HG03025 (cell line): ENCODE data around the gene PCGF1.
"Not testable (repeated sequence)": the region's sequence is repeated elsewhere in the genome, so short reads cannot be mapped to it uniquely, and the experiment has no call there.

ENCODE experiments used
- ATAC-seq: cut with Tn5 transposase; IDR thresholded peaks from one replicate; pipeline ENCODE4 v1.9.1; 2021; ENCODE audit warnings: mild to moderate bottlenecking, moderate library complexity; ENCODE audit not compliant: unreplicated experiment, low FRiP score

The PCGF1 gene

DNA sequence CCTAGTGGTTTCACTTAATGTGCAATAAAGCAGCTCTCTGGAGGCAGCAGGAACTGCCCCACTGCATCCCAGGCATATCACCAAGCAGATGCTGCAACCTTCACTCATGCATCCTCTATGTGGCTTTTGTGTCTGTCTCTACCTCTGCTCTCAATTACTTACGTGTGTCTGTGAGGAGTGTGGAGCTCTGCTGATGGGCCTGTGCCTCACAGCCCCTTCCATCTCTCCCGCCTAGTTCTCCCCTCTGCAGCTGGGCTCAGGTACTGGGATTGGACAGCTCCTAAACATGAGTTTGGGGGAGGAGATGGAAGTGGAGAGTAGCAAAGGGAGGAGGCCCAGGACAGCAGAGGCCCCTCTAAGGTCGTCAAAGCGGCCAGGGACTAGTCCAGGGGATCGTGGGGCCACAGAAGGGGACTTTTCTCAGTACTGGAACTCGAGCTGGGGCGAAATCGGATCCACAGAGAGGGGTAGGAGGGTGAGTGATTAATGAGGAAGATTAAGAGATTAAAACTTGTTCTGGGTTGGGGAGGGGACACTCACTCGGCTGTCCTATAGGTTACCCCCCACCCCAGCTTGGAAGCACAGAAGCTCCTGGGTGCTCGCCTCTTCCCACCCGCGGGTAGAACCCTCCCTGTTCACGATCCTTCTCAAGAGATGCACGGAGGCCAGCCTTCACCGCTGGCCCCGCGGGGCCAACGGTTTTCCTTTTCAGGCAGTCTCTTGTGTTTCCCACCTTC lies 6.0 kb downstream of the PCGF1 start:
- no peak for ATAC-seq

- ATAC-seq: no peak
Observed at GRCh38 chr2:74500578-74500946, 6.9 kb downstream of the PCGF1 start.

DNA sequence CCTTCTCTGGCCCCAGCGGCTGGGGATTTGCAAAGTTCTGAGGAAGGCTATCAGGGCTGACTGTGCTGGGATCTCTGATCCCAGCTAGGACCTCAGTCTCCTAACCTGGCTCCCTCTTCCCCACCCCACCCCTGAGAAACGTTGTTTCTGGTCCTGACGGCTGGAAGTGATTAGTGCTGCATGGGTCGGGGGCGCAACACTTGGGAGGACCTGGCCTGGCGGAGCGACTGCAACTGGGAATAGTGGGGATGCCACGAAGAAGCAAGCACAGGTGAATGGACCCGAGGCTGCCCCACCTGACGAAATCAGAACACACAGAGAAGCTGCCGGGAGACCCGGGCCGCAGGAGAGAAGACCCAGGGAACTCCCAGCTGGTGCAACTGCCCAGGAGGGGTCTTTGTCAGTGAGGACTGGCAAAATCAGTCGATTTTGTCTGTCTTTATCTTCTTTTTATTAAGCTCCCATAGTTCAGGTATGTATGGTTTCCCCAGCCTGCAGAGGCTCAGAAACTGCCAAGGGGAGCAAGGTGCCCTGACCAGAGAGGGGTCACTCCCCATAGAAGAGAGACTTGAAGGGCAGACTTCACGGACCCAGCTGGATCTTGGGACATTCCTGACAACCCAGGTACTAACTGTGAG lies 7.4 kb downstream of the PCGF1 start:
- ATAC-seq: no peak

- no peak for ATAC-seq
Observed at GRCh38 chr2:74499267-74499939, 8.1 kb downstream of the PCGF1 start, which contains the start of gene LBX2. Gene LBX2 (minus strand): TSS chr2:74499603. CDS start chr2:74499537, 66 bp downstream.

DNA sequence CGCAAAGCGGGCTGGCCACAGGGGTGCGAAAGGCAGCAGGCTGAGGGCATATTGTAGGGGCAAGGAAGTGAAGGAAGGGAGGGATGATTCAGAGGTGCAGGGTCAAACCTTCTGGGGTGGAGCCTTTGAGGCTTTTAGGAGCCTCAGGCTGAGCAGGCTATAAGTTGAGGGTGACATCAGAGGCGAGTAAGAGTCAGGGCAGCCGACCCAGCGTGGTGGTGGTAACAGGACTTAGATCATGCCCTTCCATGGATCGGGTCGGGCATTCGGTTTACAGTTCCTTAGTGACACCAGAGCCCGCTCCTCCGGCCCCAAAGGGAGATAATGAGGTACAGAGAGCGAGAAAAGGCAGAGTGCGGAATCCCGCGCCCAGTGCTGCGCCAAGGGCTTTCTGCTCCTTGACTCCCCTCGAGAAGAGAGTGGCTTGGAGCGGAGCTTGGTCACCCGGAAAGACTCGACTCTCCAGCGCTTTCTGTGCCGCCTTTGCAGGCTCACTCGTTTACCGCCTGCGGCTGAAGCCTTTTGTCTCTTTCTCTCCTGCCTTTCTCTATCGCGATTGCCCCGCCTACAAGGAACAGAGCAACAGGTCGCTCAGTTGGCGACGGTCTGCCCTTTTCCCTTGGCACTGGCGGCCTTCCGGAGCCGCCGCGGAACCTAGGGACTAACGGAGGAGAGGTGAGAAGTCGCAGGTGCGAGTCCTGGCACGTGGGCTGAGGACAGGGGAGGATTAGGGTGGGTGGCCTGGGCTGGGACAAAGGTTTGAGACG lies 8.8 kb downstream of the PCGF1 start:
- ATAC-seq: no peak

DNA sequence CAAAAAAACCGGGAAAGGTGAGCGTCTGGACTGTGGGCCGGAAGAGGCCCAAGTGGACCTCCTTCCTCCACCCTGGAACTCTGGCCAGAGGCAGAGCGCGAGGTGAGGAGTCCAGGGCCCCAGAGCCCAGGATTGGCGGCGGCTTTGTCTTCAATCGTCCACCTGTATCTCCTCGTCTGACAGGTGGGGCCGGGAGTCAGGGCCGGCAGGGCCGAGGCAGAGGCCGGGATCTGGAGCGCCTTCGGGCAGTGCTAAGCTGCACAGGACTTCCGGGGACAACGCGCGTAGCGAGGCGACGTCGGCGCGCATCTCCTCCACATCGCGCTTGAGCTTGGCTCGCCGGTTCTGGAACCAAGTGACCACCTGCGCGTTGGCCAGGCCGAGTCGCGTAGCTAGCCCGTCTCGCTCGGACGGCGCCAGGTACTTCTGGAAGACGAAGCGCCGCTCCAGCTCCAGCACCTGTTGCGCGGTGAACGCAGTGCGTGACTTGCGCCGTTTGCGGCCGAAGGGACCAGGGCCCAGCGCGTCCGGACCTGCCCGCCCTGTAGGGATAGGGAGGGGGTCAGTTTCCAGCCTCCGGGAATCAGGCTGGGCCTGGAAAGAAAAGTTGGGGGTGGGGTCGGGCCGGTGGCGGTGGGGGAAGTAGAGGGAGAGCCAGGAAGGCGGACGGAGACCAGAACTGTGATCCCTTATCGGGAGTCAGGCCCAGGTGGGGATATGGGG lies 9.6 kb downstream of the PCGF1 start:
- ATAC-seq: no peak

- ATAC-seq: no peak
Observed at GRCh38 chr2:74496997-74497776, 10.3 kb downstream of the PCGF1 start.

- no peak for ATAC-seq
Observed at GRCh38 chr2:74495440-74495839, 12.1 kb downstream of the PCGF1 start.

DNA sequence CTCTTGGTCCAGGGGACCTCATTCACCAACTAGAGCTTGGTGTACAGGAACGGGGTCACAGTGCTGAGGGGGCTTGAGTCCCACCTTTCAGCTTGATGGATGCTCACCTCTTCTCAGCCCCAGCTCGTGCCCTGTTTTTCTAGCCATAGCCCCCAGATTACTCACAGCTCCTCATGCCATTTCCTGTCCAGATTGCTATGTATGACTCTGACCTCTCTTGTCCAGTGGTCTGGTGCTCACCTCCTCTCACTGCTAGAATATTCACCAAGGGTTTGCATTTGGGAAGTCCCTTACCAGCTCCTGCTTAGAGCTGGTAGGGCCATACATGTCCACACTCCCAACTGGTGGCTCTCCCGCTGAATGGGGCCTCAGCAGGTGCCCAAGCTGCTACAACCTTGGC lies 13.9 kb downstream of the PCGF1 start:
- no peak for ATAC-seq

DNA sequence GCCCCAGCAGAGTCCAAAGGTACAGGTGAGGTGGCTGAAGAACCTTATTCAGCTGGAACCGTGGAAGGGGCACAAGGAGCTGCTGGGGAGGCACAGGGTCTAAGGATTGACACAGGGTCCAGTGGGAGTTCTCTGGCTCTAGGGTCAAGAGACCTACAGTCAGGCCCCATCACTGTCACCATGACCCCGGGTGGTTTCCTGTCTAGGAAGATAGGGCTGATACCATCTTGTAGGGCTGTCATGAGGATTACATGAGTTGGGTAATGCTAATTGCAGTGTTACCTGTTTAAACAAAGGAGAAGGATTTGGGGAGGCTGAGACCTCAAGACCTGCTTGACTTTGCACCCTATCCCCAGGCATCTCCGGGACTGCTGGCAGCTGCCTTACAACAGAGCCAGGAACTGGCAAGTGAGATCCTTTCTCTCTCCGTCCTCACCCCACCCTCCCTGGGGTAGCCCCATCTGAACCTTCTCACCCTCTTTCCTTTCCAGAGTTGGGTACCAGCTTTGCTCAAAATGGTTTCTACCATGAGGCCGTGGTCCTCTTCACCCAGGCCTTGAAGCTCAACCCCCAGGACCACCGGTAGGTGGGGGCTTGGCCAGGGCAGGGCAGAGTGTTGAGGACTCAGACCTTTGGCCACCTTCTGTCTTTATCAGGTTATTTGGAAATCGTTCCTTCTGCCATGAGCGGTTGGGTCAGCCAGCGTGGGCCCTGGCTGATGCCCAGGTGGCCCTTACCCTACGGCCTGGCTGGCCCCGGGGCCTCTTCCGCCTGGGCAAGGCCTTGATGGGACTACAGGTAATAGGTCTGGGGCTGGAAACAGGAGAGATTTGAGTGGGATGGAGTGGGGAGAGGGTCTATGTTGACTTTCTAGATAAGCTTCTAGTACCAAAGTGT lies 15.6 kb downstream of the PCGF1 start:
- no peak for ATAC-seq

- no peak for ATAC-seq
Observed at GRCh38 chr2:74489906-74490305, 17.6 kb downstream of the PCGF1 start.

DNA sequence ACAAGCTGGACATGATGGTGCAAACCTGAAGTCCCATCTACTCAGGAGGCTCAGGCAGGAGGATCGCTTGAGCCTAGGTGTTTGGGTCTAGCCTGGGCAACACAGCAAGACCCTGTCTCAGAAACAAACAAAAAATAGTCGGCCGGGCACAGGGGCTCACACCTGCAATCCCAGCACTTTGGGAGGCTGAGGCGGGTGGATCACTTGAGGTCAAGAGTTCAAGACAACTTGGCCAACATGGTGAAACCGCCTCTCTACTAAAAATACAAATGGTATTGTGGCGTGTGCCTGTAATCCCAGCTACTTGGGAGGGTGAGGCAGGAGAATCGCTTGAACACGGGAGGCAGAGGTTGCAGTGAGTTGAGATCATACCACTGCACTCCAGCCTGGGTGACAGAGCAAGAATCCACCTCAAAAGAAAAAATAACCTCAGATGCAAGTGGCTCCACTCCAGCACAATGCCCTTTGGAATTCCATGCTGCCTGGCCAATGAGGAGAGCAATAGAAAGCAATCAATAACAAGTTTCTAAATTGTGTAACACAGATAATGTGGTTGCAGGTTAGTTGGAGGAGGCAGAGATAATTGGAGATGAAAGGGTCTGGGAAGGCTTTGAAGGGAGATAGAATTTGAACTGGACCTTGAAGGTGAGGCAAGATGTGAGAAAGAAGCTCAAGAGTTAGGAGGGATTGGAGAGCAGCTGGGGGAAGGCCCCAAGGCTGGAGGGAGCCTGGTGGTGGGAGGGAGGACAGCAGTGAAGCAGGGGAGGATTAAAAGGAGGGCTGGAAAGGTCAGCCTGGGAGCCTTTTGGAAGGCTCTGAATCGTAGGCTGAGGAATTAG lies 18.6 kb downstream of the PCGF1 start:
- ATAC-seq: no peak

GRCh38 chr2:74486141-74486540 lies 21.4 kb downstream of the PCGF1 start:
- no peak for ATAC-seq

GRCh38 chr2:74483675-74484164 lies 23.8 kb downstream of the PCGF1 start:
- ATAC-seq: not testable (repeated sequence)

GRCh38 chr2:74482801-74483674 lies 24.5 kb downstream of the PCGF1 start, which contains the start of the genes CCDC142 and TTC31:
Gene CCDC142 (minus strand): TSS chr2:74482998. CDS start chr2:74482837, 161 bp downstream.
Gene TTC31 (plus strand): TSS chr2:74483081. CDS start chr2:74483096, 15 bp downstream.
- peak; percentile 82 for ATAC-seq
